Muscle of back (tissue), 11 donors: Measurements from ENCODE around the gene KRTAP4-9. TPM values are rescaled to one million over a fixed set of nuclear protein-coding genes. Genes with fewer than 3 reads are reported as not detected.
"Not testable (repeated sequence)": the region's sequence is repeated elsewhere in the genome, so short reads cannot be mapped to it uniquely, and the experiment has no call there.

Experiments used
- DNase-seq, 3 donors: peaks; one replicate each; pipeline versions ENCODE4 v3.0.0 to v3.0.0-alpha.2; 2013
- polyA plus RNA-seq, 10 donors: library from polyadenylated mRNA; unstranded; fragments of 120-200 nt; gene quantifications; one replicate each; pipeline ENCODE4 v1.2.1, GENCODE V29; 2013; ENCODE audit not compliant: insufficient read length in 10 of 10

KRTAP4-9 gene
- polyA plus RNA-seq, 10 donors = not detected

GRCh38 chr17:41126412-41126811, 21.2 kb downstream of the KRTAP4-9 start:
- no peak for DNase-seq

DNA sequence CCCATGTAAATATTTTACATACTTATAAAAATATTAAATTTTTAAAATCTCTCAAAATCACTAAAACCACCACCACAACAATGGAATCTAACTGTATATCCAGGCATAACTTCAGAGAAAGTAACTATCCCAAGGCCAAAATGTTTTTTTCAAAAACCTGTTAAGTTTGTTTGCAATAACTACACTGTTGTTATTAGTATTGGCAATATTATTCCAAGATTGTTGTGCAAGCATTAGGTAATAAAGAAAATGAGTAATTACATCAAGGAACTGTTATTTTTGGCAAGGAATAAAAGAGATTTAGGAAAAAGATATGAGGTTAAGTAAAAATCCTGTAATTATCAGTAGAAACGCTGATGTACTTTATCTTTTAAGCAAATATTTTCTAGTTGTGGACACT, 22.2 kb downstream of the KRTAP4-9 start:
- DNase-seq = no peak

DNA sequence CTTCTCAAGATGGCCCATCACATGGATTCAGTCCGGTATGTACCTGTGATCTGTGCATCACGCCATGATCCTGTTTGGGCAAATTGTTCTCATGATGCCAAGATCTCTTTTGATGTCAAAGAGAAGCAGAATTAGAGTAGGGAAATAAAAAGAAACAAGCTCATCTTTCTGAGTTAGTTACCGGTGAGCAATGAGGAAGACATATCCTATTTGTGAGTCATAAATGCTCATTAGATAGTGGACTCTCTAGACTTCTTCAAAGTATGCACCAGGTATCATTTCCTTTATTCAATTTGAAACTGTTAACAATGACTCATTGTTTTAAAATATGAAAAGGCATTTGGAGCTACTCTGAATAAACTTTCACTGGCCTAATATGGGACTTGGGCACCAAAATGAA, 26.8 kb downstream of the KRTAP4-9 start:
- DNase-seq = no peak

- no peak for DNase-seq
Measured at GRCh38 chr17:41133880-41134735, 28.9 kb downstream of the KRTAP4-9 start.

DNA sequence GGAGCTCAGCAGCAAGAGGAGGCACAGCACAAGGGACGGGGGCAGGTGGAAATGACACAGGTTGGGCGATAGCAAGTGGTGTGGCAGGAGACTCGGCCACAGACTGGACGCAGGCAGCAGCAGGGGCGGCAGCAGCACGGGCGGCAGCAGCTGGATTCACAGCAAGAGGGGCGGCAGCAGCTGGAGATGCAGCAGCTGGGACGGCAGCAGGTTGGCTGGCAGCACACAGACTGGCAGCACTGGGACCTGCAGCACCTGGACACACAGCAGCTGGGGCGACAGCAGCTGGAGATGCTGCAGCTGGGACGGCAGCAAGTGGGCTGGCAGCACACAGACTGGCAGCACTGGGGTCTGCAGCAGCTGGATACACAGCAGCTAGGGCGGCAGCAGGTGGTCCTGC, 34.7 kb downstream of the KRTAP4-9 start:
- not testable (repeated sequence) for DNase-seq

DNA sequence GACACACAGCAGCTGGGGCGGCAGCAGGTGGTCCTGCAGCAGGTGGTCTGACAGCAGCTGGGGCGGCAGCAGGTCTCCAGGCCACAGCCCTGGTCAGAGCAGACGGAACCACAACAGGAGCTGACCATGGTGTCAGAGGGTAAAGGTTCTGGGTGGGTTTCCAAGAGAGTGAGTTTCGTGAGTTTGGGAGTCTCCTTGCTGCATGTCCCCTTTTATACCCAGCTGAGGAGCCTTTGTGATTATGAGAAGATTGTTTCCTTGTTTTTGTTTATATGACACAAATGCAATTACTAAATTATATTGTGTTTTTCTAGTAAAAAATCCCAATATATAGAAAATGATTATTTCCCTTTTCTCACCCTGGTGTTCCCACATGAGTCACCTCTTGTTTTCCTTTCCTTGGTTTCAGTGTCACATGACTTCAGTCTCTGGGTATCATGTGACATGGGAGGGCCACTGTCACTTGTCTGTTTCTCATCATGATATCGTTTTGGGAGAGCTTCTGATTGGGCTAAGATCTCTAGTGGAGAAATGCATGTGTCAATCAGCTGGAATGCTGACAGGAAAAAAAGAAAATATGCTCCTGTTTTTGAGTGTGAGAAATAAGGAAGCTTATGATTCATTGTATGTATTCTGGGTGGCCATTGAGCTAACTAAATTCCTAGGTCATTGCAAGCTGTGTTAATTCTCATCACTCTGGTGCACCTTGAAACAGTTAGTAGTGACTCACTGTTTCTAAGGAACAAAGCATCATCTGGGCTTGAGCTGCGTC, 35.4 kb downstream of the KRTAP4-9 start, which contains the start of gene KRTAP4-6:
KRTAP4-6 (minus strand) TSS at position 185 of the 772 bp plus-strand sequence; CDS start at position 128, 57 bp downstream.
- DNase-seq = peak in 1 of 3 donors; percentile 90

DNA sequence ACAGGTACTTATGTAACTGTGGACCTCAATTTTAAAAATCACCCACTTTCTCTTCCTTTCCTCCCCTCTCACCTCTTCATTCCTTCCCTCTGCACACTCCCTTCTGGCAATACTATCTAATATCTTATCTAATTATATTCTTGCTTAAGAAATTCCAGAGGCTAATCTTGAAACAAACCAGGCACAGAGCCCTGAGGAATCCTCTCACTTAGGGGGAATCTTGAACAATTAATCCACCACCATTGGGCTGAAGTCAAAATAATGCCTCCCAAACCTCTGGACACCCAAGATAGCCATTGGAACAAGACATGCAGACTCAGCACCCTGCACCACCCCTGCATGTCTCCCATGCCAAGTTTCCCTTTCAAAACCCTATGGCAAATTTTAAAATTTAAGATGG, 36.2 kb downstream of the KRTAP4-9 start:
- DNase-seq = no peak

DNA sequence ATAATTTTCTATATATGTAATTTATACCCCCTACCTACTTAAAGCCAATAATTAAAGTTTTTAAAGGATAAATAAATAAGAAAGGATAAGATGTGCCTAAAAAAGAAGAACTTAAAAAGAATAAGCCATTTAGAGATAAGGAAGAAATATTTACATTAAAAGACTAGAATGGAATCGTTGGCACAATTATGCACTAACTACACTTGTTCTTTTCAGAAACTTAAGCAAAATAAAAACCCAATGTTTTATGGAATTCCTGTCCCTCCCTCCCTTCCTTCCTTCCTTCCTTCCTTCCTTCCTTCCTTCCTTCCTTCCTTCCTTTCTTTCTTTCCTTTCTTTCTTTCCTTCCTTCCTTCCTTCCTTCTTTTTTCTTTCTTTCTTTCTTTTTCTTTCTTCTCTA, 39.7 kb downstream of the KRTAP4-9 start:
- no peak for DNase-seq

- no peak for DNase-seq
Measured at GRCh38 chr17:41145261-41145660, 40.1 kb downstream of the KRTAP4-9 start.

DNA sequence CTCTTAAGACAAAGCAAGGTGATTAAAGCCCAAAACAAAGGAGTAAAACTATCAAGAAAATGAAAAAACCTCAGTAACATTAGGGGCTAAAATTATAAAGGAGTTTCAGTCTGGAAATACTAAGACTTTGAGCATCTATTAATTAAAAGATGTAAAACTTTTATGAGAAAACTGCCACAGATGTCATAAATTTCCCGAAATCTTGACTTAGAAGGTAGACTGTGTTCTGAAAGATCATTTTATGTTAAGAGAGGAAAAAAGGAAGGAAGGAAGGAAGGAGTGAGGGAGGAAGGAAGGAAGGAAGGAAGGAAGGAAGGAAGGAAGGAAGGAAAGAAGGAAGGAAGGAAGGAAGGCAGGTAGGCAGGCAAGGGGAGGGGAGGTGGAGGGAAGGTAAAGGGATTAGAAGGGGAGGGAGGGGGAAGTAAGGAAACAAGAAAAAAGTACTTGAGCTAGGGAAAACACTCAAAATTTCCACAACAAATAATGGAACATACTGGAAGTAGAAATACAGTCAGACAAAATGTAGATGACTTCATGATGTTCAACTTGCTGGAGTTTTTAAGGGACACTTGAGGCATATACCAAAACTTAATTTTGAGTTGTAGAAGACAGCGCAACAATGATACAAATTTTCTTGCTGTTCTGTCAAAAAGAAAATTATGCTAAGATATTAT, 42.5 kb downstream of the KRTAP4-9 start:
- no peak for DNase-seq

DNA sequence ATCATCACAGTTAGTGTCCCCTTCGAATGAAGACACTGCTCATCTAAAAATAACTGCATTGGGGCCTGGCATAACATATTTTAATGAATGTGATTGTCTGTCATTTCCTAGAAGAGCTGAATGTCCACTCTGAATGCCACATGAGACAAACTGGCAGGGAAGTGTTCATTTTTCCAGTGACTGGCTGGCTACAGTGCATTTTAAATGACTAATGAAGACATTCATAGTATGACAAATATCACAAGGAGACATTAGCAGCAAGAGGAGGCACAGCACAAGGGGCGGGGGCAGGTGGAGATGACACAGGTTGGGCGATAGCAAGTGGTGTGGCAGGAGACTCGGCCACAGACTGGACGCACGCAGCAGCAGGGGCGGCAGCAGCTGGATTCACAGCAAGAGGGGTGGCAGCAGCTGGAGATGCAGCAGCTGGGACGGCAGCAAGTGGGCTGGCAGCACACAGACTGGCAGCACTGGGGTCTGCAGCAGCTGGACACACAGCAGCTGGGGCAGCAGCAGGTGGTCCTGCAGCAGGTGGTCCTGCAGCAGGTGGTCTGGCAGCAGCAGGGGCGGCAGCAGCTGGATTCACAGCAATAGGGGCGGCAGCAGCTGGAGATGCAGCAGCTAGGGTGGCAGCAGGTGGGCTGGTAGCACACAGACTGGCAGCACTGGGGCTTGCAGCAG, 43.9 kb downstream of the KRTAP4-9 start:
- not testable (repeated sequence) for DNase-seq

- DNase-seq = no peak
Measured at GRCh38 chr17:41149652-41149985, 44.4 kb downstream of the KRTAP4-9 start, which contains the start of gene KRTAP4-5. Gene KRTAP4-5 (minus strand): TSS chr17:41149825. CDS start chr17:41149767, 58 bp downstream.

- no peak for DNase-seq
Measured at GRCh38 chr17:41150026-41150425, 44.8 kb downstream of the KRTAP4-9 start.

DNA sequence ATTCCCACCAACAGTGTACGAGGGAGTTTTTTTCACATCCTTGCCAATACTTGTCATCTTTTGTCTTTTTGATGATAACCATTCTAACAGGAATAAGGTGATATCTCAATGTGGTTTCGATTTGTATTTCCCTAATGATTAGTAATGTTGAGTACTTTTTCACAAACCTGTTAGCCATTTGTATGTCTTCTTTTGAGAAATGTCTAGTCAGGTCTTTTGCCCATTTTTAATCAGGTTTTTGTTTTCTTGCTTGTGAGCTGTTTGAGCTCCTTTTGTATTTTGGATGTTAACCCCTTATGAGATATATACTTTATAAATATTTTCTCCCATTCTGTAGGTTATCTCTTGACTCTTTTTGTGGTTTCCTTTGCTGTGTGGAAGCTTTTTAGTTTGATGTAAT, 46.3 kb downstream of the KRTAP4-9 start:
- DNase-seq = no peak

DNA sequence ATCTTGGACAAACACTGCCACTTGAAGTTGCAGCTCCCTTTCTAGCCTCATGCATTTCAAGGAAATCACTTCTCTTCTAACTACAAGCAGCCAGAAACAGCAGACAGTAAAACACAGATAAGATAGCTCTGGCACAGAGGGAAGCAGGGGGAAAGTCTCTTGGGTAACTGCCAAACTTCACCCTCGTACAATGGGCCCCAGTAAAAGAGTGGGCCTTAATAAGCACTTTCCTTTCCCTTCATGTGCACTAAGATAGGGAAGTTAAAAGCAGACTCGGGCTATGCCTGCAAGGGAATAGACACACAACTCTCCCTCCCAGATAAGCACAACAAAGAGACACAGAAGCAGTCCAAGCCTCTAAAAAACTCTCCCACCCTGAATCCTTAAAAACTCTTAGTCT, 48.7 kb downstream of the KRTAP4-9 start:
- peak in 1 of 3 donors; percentile 11 for DNase-seq

Other genes with a start within 250 kb of the KRTAP4-9 start
- under 1 TPM in 7 of 10 donors, not detected in 3; 0.08 to 0.76 (median 0.27) TPM for gene KRT12, start 238.2 kb upstream of the KRTAP4-9 start, polyA plus RNA-seq
- gene KRT20, start 220.1 kb upstream of the KRTAP4-9 start, polyA plus RNA-seq = under 1 TPM in 4 of 10 donors, not detected in 6; 0.13 to 0.24 (median 0.21) TPM
- 1 to 10 TPM in 2 of 10 donors, under 1 TPM in 5, not detected in 3; 0.16 to 2.7 (median 0.22) TPM for gene KRT23, start 167.7 kb upstream of the KRTAP4-9 start, polyA plus RNA-seq
- 1 to 10 TPM; 2.9 to 9.6 (median 5.2) TPM for gene KRT39, start 138.4 kb upstream of the KRTAP4-9 start, polyA plus RNA-seq
- gene KRT40, start 121.1 kb upstream of the KRTAP4-9 start, polyA plus RNA-seq = 10 to 100 TPM in 6 of 10 donors, 1 to 10 TPM in 4; 3.5 to 18.2 (median 10.4) TPM
- gene KRTAP3-3, start 111.2 kb upstream of the KRTAP4-9 start, polyA plus RNA-seq = not detected
- gene KRTAP3-2, start 105.5 kb upstream of the KRTAP4-9 start, polyA plus RNA-seq = under 1 TPM in 9 of 10 donors, not detected in 1; 0.29 to 0.91 (median 0.58) TPM
- gene KRTAP3-1, start 96.3 kb upstream of the KRTAP4-9 start, polyA plus RNA-seq = not detected
- gene KRTAP1-5, start 78.2 kb upstream of the KRTAP4-9 start, polyA plus RNA-seq = not detected
- not detected for gene KRTAP1-4, start 75.2 kb upstream of the KRTAP4-9 start, polyA plus RNA-seq
- under 1 TPM in 1 of 10 donors, not detected in 9; 0.25 TPM for gene KRTAP1-3, start 70.5 kb upstream of the KRTAP4-9 start, polyA plus RNA-seq
- not detected for gene KRTAP1-1, start 63.9 kb upstream of the KRTAP4-9 start, polyA plus RNA-seq
- gene KRTAP2-1, start 58.1 kb upstream of the KRTAP4-9 start, polyA plus RNA-seq = not detected
- not detected for gene KRTAP2-2, start 50.2 kb upstream of the KRTAP4-9 start, polyA plus RNA-seq
- gene KRTAP2-3, start 45.3 kb upstream of the KRTAP4-9 start, polyA plus RNA-seq = not detected
- not detected for gene KRTAP2-4, start 39.5 kb upstream of the KRTAP4-9 start, polyA plus RNA-seq
- not detected for gene KRTAP4-7, start 21.2 kb upstream of the KRTAP4-9 start, polyA plus RNA-seq
- gene KRTAP4-8, start 7.2 kb upstream of the KRTAP4-9 start, polyA plus RNA-seq = not detected
- gene KRTAP4-16, start 3.2 kb upstream of the KRTAP4-9 start, polyA plus RNA-seq = not detected
- gene KRTAP4-11, start 13.0 kb downstream of the KRTAP4-9 start, polyA plus RNA-seq = not detected
- not detected for gene KRTAP4-12, start 18.8 kb downstream of the KRTAP4-9 start, polyA plus RNA-seq
- not detected for gene KRTAP4-6, start 35.2 kb downstream of the KRTAP4-9 start, polyA plus RNA-seq
- not detected for gene KRTAP4-5, start 44.4 kb downstream of the KRTAP4-9 start, polyA plus RNA-seq
- not detected for gene KRTAP4-4, start 55.4 kb downstream of the KRTAP4-9 start, polyA plus RNA-seq
- gene KRTAP4-3, start 62.8 kb downstream of the KRTAP4-9 start, polyA plus RNA-seq = not detected
- gene KRTAP4-2, start 72.8 kb downstream of the KRTAP4-9 start, polyA plus RNA-seq = not detected
- gene KRTAP4-1, start 79.5 kb downstream of the KRTAP4-9 start, polyA plus RNA-seq = not detected
- gene KRTAP9-1, start 84.5 kb downstream of the KRTAP4-9 start, polyA plus RNA-seq = not detected
- not detected for gene KRTAP9-2, start 121.3 kb downstream of the KRTAP4-9 start, polyA plus RNA-seq
- gene KRTAP9-3, start 127.1 kb downstream of the KRTAP4-9 start, polyA plus RNA-seq = not detected
- gene KRTAP9-8, start 132.6 kb downstream of the KRTAP4-9 start, polyA plus RNA-seq = not detected
- not detected for gene KRTAP9-4, start 144.3 kb downstream of the KRTAP4-9 start, polyA plus RNA-seq
- not detected for gene KRTAP9-9, start 150.0 kb downstream of the KRTAP4-9 start, polyA plus RNA-seq
- gene KRTAP9-6, start 160.0 kb downstream of the KRTAP4-9 start, polyA plus RNA-seq = under 1 TPM in 5 of 10 donors, not detected in 5; 0.15 to 0.30 (median 0.27) TPM
- not detected for gene KRTAP9-7, start 170.3 kb downstream of the KRTAP4-9 start, polyA plus RNA-seq
- not detected for gene KRTAP29-1, start 197.5 kb downstream of the KRTAP4-9 start, polyA plus RNA-seq
- not detected for gene KRTAP16-1, start 203.9 kb downstream of the KRTAP4-9 start, polyA plus RNA-seq
- gene KRTAP17-1, start 210.3 kb downstream of the KRTAP4-9 start, polyA plus RNA-seq = not detected
- not detected for gene KRT33A, start 245.4 kb downstream of the KRTAP4-9 start, polyA plus RNA-seq